GM21447 (cell line): ENCODE measurements around the gene CELF5.
"Not testable (repeated sequence)": the region's sequence is repeated elsewhere in the genome, so short reads cannot be mapped to it uniquely, and the experiment has no call there.

Source experiments
- ATAC-seq: cut with Tn5 transposase; IDR thresholded peaks from one replicate; pipeline ENCODE4 v1.9.1; 2021; ENCODE audit not compliant: unreplicated experiment

Gene CELF5

GRCh38 chr19:3340340-3340739, 115.9 kb downstream of the CELF5 start:
- no peak for ATAC-seq

GRCh38 chr19:3342246-3342645, 117.8 kb downstream of the CELF5 start:
- ATAC-seq, result no peak

- not testable (repeated sequence) for ATAC-seq
Measured at GRCh38 chr19:3342962-3343361, 118.5 kb downstream of the CELF5 start.

- ATAC-seq, result no peak
Measured at GRCh38 chr19:3343619-3344502, 119.4 kb downstream of the CELF5 start.

- ATAC-seq, result no peak
Measured at GRCh38 chr19:3344608-3345598, 120.4 kb downstream of the CELF5 start.

GRCh38 chr19:3345850-3346460, 121.5 kb downstream of the CELF5 start:
- ATAC-seq, result no peak
